Vagina (tissue), 2 donors: ENCODE measurements around the gene ROBO4.

Experiments used
- CTCF ChIP-seq, 3 experiments: fragments of 450-650 bp in 2 of 3; fragments of 200-600 bp in 1 of 3; sonication (generic) in 1 of 3; IDR thresholded peaks; one replicate each; pipeline ENCODE4 v1.5.1; 2017 to 2019; ENCODE audit warnings: antibody characterized with exemption in 3 of 3, mild to moderate bottlenecking in 2 of 3, moderate library complexity in 2 of 3
- POLR2AphosphoS5 ChIP-seq, 2 donors: sonication (generic); formaldehyde crosslinking; IDR thresholded peaks; one replicate each; pipeline ENCODE4 v1.9.0; 2017; ENCODE audit warnings: antibody characterized with exemption in 2 of 2, mild to moderate bottlenecking in 2 of 2, low read depth in 1 of 2; ENCODE audit not compliant: insufficient read depth in 1 of 2

DNA sequence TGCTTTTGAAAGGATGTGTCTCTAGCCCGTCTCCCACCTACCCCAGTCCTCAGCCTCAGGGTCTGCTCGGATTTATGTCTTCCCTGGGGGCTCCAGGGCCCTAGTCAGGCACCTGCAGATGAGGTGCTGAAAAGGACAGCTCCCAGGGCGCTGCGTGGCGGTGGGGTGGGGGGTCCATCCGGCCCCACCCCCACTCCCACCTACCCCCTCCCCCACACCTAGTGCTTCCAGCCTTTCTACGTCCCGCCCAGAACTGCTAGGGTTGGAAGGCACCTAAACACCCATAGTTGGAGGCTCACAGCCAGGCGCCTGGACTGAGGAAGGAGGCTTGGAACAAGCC is 33.9 kb downstream of the ROBO4 start:
- TF ChIP-seq CTCF (IDR thresholded peaks at IDR 0.05) (no peak), POLR2AphosphoS5 (IDR thresholded peaks at IDR 0.05; ENCODE audit: insufficient read depth in 1 of 2, low read depth in 1 of 2) (no peak)
